Measurements from ENCODE around the gene POP7.
"Not testable (repeated sequence)": the region's sequence is repeated elsewhere in the genome, so short reads cannot be mapped to it uniquely, and the experiment has no call there.

POP7 gene

GRCh38 chr7:100705753-100706671 lies at the start of gene POP7:
Gene POP7 (plus strand): TSS chr7:100706121. CDS start chr7:100706831, 710 bp downstream.
- in situ Hi-C loops (cut with MboI; ENCODE audit: low pct_unique_long_range_greater_than_20kb, low sequenced_read_pairs) = no loop called here
- peak; percentile 97 for DNase-seq

GRCh38 chr7:100662194-100662776 lies 43.6 kb upstream of the POP7 start:
- in situ Hi-C loops (cut with MboI; ENCODE audit: low pct_unique_long_range_greater_than_20kb, low sequenced_read_pairs); DNase-seq: not testable (repeated sequence)

GRCh38 chr7:100665168-100665726 lies 40.7 kb upstream of the POP7 start:
- no peak for DNase-seq
- in situ Hi-C loops (cut with MboI; ENCODE audit: low pct_unique_long_range_greater_than_20kb, low sequenced_read_pairs) = no loop called here

- no peak for DNase-seq
- in situ Hi-C loops (cut with MboI; ENCODE audit: low pct_unique_long_range_greater_than_20kb, low sequenced_read_pairs) = no loop called here
Measured at GRCh38 chr7:100667331-100668068, 38.4 kb upstream of the POP7 start.

- in situ Hi-C loops (cut with MboI; ENCODE audit: low pct_unique_long_range_greater_than_20kb, low sequenced_read_pairs) = no loop called here
- no peak for DNase-seq
Measured at GRCh38 chr7:100668069-100668449, 37.9 kb upstream of the POP7 start.

GRCh38 chr7:100669106-100669505 lies 36.8 kb upstream of the POP7 start:
- DNase-seq; in situ Hi-C loops (cut with MboI; ENCODE audit: low pct_unique_long_range_greater_than_20kb, low sequenced_read_pairs): not testable (repeated sequence)

GRCh38 chr7:100670074-100670473 lies 35.8 kb upstream of the POP7 start:
- peak; percentile 51 for DNase-seq

GRCh38 chr7:100671353-100672327 lies 34.3 kb upstream of the POP7 start:
- in situ Hi-C loops (cut with MboI; ENCODE audit: low pct_unique_long_range_greater_than_20kb, low sequenced_read_pairs) = no loop called here
- DNase-seq = no peak

More at GRCh38 chr7:100670074-100670473, 35.8 kb upstream of the POP7 start:
- in situ Hi-C loops (cut with MboI; ENCODE audit: low pct_unique_long_range_greater_than_20kb, low sequenced_read_pairs) = no loop called here

GRCh38 chr7:100673302-100673941 lies 32.5 kb upstream of the POP7 start, which contains the start of gene GNB2:
Gene GNB2 (plus strand): TSS chr7:100673740. CDS start chr7:100676266, 2,526 bp downstream.
- peak; percentile 100 for DNase-seq
- in situ Hi-C loops (cut with MboI; ENCODE audit: low pct_unique_long_range_greater_than_20kb, low sequenced_read_pairs) = no loop called here

GRCh38 chr7:100673942-100674410 lies 31.9 kb upstream of the POP7 start:
- in situ Hi-C loops (cut with MboI; ENCODE audit: low pct_unique_long_range_greater_than_20kb, low sequenced_read_pairs) = no loop called here
- peak; percentile 51 for DNase-seq

- in situ Hi-C loops (cut with MboI; ENCODE audit: low pct_unique_long_range_greater_than_20kb, low sequenced_read_pairs) = no loop called here
- DNase-seq = no peak
Measured at GRCh38 chr7:100674411-100675104, 31.4 kb upstream of the POP7 start.

- in situ Hi-C loops (cut with MboI; ENCODE audit: low pct_unique_long_range_greater_than_20kb, low sequenced_read_pairs) = no loop called here
Measured at GRCh38 chr7:100675105-100675451, 30.8 kb upstream of the POP7 start.

GRCh38 chr7:100675581-100676350 lies 30.2 kb upstream of the POP7 start:
- DNase-seq = peak; percentile 64
- in situ Hi-C loops (cut with MboI; ENCODE audit: low pct_unique_long_range_greater_than_20kb, low sequenced_read_pairs) = no loop called here

More at GRCh38 chr7:100675105-100675451, 30.8 kb upstream of the POP7 start:
- no peak for DNase-seq

- DNase-seq = no peak
- in situ Hi-C loops (cut with MboI; ENCODE audit: low pct_unique_long_range_greater_than_20kb, low sequenced_read_pairs) = no loop called here
Measured at GRCh38 chr7:100676501-100677306, 29.2 kb upstream of the POP7 start.

- in situ Hi-C loops (cut with MboI; ENCODE audit: low pct_unique_long_range_greater_than_20kb, low sequenced_read_pairs) = no loop called here
- no peak for DNase-seq
Measured at GRCh38 chr7:100677308-100678267, 28.3 kb upstream of the POP7 start.

Data from KBM-7 (cell line).